ENCODE measurements around the gene NOXA1.

- no peak for TF ChIP-seq CTCF (IDR thresholded peaks at IDR 0.05; ENCODE audit: insufficient read depth, low read depth, low read length)
- no peak for TF ChIP-seq EZH2 (IDR thresholded peaks at IDR 0.05; ENCODE audit: insufficient read depth, low read length)
These were observed 13.7 kb upstream of the NOXA1 start for GRCh38 chr9:137409515-137409914.
